Measurements from ENCODE around the gene VAMP4.

GRCh38 chr1:171785766-171786165, 43.9 kb upstream of the VAMP4 start:
- TF ChIP-seq IRF3 (IDR thresholded peaks at IDR 0.05), result no peak
- no peak for TF ChIP-seq IKZF1 (conservative IDR thresholded peaks at IDR 0.05)
- no peak for TF ChIP-seq SMARCA5 (IDR thresholded peaks at IDR 0.05)
- TF ChIP-seq, protein P1, sequence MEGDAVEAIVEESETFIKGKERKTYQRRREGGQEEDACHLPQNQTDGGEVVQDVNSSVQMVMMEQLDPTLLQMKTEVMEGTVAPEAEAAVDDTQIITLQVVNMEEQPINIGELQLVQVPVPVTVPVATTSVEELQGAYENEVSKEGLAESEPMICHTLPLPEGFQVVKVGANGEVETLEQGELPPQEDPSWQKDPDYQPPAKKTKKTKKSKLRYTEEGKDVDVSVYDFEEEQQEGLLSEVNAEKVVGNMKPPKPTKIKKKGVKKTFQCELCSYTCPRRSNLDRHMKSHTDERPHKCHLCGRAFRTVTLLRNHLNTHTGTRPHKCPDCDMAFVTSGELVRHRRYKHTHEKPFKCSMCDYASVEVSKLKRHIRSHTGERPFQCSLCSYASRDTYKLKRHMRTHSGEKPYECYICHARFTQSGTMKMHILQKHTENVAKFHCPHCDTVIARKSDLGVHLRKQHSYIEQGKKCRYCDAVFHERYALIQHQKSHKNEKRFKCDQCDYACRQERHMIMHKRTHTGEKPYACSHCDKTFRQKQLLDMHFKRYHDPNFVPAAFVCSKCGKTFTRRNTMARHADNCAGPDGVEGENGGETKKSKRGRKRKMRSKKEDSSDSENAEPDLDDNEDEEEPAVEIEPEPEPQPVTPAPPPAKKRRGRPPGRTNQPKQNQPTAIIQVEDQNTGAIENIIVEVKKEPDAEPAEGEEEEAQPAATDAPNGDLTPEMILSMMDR (IDR thresholded peaks at IDR 0.05 in 2 of 3, conservative IDR thresholded peaks at IDR 0.05 in 1 of 3; ENCODE audit: control insufficient read depth in 2 of 3, extremely low read depth in 1 of 3, insufficient read depth in 1 of 3, low read depth in 3 of 3, low read length in 3 of 3), result no peak
